Lower leg skin (tissue), 3 donors: ENCODE measurements around the gene MAP1B.

ENCODE experiments used
- POLR2A ChIP-seq, 2 donors: fragments of 450-650 bp; IDR thresholded peaks; one replicate each; pipeline ENCODE4 v1.6.1; 2016 to 2017; ENCODE audit warnings: antibody characterized with exemption in 2 of 2, mild to moderate bottlenecking in 1 of 2, moderate library complexity in 1 of 2
- TF ChIP-seq, protein P1 (sequence below), 3 donors: fragments of 450-650 bp; IDR thresholded peaks; one replicate each; pipeline ENCODE4 v1.5.1; 2016; ENCODE audit warnings: antibody characterized with exemption in 3 of 3, mild to moderate bottlenecking in 3 of 3, moderate library complexity in 2 of 3

DNA sequence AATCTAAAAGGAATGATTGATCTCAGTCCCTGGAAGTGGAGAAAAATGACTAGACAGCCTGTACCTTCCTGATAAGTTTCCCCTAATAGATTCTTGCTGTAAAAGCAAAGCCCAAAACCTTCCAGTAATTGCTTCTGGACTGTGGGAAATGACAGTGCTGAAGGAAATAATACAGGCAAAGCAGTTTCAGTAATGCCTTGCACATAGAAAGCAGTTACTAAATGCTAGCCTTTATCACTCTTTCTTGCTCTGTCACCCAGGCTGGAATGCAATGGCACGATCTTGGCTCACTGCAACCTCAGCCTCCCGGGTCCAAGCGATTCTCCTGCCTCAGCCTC lies 50.3 kb downstream of the MAP1B start:
- TF ChIP-seq, protein P1, sequence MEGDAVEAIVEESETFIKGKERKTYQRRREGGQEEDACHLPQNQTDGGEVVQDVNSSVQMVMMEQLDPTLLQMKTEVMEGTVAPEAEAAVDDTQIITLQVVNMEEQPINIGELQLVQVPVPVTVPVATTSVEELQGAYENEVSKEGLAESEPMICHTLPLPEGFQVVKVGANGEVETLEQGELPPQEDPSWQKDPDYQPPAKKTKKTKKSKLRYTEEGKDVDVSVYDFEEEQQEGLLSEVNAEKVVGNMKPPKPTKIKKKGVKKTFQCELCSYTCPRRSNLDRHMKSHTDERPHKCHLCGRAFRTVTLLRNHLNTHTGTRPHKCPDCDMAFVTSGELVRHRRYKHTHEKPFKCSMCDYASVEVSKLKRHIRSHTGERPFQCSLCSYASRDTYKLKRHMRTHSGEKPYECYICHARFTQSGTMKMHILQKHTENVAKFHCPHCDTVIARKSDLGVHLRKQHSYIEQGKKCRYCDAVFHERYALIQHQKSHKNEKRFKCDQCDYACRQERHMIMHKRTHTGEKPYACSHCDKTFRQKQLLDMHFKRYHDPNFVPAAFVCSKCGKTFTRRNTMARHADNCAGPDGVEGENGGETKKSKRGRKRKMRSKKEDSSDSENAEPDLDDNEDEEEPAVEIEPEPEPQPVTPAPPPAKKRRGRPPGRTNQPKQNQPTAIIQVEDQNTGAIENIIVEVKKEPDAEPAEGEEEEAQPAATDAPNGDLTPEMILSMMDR (IDR thresholded peaks at IDR 0.05) = no peak
- TF ChIP-seq POLR2A (IDR thresholded peaks at IDR 0.05) = no peak
